ENCODE data around the gene VCAN.

DNA sequence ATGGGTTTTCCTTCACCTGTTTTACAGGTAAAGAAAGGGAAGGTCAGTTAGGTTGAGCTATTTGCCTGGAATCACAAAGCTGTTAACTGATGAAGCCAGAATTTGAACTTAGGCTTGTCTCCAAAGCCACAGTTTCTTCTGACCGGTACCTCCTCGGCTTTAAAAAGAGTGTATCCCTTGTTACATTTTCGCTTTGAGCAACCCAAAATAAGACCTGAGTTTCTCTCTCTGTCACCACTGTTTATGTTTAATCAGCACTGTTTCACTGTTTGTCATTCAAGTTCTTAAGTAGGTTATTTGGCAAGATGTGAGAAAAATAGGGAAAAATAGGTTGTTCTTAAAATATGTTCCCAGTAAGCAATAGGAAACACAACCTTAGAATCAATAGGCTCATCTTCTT is 84.6 kb downstream of the VCAN start:
- TF ChIP-seq EP300 (IDR thresholded peaks at IDR 0.05; ENCODE audit: low read depth) (no peak), POLR2A (IDR thresholded peaks at IDR 0.05) (no peak), POLR2AphosphoS5 (IDR thresholded peaks at IDR 0.05) (no peak)
- TF ChIP-seq, protein P1, sequence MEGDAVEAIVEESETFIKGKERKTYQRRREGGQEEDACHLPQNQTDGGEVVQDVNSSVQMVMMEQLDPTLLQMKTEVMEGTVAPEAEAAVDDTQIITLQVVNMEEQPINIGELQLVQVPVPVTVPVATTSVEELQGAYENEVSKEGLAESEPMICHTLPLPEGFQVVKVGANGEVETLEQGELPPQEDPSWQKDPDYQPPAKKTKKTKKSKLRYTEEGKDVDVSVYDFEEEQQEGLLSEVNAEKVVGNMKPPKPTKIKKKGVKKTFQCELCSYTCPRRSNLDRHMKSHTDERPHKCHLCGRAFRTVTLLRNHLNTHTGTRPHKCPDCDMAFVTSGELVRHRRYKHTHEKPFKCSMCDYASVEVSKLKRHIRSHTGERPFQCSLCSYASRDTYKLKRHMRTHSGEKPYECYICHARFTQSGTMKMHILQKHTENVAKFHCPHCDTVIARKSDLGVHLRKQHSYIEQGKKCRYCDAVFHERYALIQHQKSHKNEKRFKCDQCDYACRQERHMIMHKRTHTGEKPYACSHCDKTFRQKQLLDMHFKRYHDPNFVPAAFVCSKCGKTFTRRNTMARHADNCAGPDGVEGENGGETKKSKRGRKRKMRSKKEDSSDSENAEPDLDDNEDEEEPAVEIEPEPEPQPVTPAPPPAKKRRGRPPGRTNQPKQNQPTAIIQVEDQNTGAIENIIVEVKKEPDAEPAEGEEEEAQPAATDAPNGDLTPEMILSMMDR (IDR thresholded peaks at IDR 0.05), result no peak

All from transverse colon (tissue), 4 donors.